Measurements from ENCODE around the gene PTCH1. TPM values are rescaled to one million over a fixed set of nuclear protein-coding genes. Genes with fewer than 3 reads are reported as not detected.

The PTCH1 gene
- total RNA-seq, 1 experiment from 2014 or later, result 15.2 TPM

- no TSS peak for BruUV-seq (replicated peaks)
- Histone ChIP-seq H3K9ac (ENCODE audit: low read length) (no peak overlapping the region), H3K9me2 (ENCODE audit: insufficient read depth) (no peaks in the 10 kb centered on the region), H3K4me3 (replicated peaks in 1 of 2; ENCODE audit: low read depth in 1 of 2, low read length in 2 of 2) (no peak overlapping the region), H3K27ac (ENCODE audit: low read depth, low read length) (no peak overlapping the region), H3K4me1 (ENCODE audit: control insufficient read depth in 1 of 2, insufficient read depth in 2 of 2, low read length in 2 of 2) (no peaks in the 10 kb centered on the region), H2AFZ (ENCODE audit: low read depth, low read length, poor library complexity, severe bottlenecking) (no peak overlapping the region), H3K79me2 (ENCODE audit: insufficient read depth, low read length) (no peaks in the 10 kb centered on the region), H3K4me2 (ENCODE audit: low read length) (no peak overlapping the region), H3K36me3 (ENCODE audit: control insufficient read depth in 1 of 2, insufficient read depth in 2 of 2, low read length in 2 of 2) (no peaks in the 10 kb centered on the region), H4K20me1 (ENCODE audit: insufficient read depth) (no peaks in the 10 kb centered on the region), H3K27me3 (ENCODE audit: insufficient read depth, low read length) (no peaks in the 10 kb centered on the region), H3K9me3 (ENCODE audit: control insufficient read depth in 1 of 2, insufficient read depth in 1 of 2, low read depth in 1 of 2, low read length in 2 of 2) (no peaks in the 10 kb centered on the region)
- DNase-seq (ENCODE audit: low read depth, low spot score), result no peak
- TF ChIP-seq POLR2A (IDR thresholded peaks at IDR 0.05; ENCODE audit: borderline replicate concordance, extremely low read depth, insufficient read depth, insufficient read length), result no peak
- TF ChIP-seq JUND (IDR thresholded peaks at IDR 0.05), result no peak
- TF ChIP-seq TCF7L2 (IDR thresholded peaks at IDR 0.05; ENCODE audit: borderline replicate concordance, extremely low read depth, insufficient read depth, insufficient read length), result no peak
- TF ChIP-seq ZNF274 (IDR thresholded peaks at IDR 0.05; ENCODE audit: low read depth, low read length), result no peak
- TF ChIP-seq EGR1 (IDR thresholded peaks at IDR 0.05; ENCODE audit: low read depth), result no peak
- TF ChIP-seq CTCF (IDR thresholded peaks at IDR 0.05 in 2 of 3, conservative IDR thresholded peaks at IDR 0.05 in 1 of 3; ENCODE audit: borderline replicate concordance in 1 of 3, insufficient read depth in 1 of 3, low read depth in 2 of 3, low read length in 2 of 3), result no peak
- no peak for TF ChIP-seq YY1 (IDR thresholded peaks at IDR 0.05; ENCODE audit: extremely low read depth, insufficient replicate concordance, low read depth, low read length)
- no peak for TF ChIP-seq RAD21 (IDR thresholded peaks at IDR 0.05; ENCODE audit: low read depth)
- no peak for TF ChIP-seq CEBPB (IDR thresholded peaks at IDR 0.05; ENCODE audit: low read depth)
- TF ChIP-seq FOSL1 (IDR thresholded peaks at IDR 0.05; ENCODE audit: low read depth), result no peak
- TF ChIP-seq EZH2 (IDR thresholded peaks at IDR 0.05), result no peak
- CTCF ChIA-PET, result no interaction called here
- ATAC-seq, result no peak
- RAD21 ChIA-PET (ENCODE audit: low non-redundant PET in 1 of 2, low total read pairs in 2 of 2, uncharacterized antibody in 2 of 2, unreplicated experiment in 2 of 2), result interaction anchor here in 1 of 2 experiments (0.7 kb wide), 1 partner anchor 498 kb away, joined by 6 read pairs; no protein-coding TSS in a partner anchor
- intact Hi-C loops (cut with micrococcal nuclease), result no loop called here
- POLR2A ChIA-PET, result no interaction called here
Observed at GRCh38 chr9:95551406-95551805, 34.6 kb upstream of the PTCH1 start.

Measured in HCT116 (cell line).